TTC549 (cell line): ENCODE data around the gene AKT2.

Source experiments
- FAIRE-seq: peaks from 2 replicates; lab custom pipeline; 2012; peaks lifted over from hg19 to GRCh38; lab: Jason Lieb, UNC

The AKT2 gene

GRCh38 chr19:40217934-40218890 lies 66.9 kb downstream of the AKT2 start, which contains the start of gene TTC9B:
TTC9B (minus strand) TSS chr19:40218384; CDS start chr19:40218381, 3 bp downstream.
- no peak for FAIRE-seq

DNA sequence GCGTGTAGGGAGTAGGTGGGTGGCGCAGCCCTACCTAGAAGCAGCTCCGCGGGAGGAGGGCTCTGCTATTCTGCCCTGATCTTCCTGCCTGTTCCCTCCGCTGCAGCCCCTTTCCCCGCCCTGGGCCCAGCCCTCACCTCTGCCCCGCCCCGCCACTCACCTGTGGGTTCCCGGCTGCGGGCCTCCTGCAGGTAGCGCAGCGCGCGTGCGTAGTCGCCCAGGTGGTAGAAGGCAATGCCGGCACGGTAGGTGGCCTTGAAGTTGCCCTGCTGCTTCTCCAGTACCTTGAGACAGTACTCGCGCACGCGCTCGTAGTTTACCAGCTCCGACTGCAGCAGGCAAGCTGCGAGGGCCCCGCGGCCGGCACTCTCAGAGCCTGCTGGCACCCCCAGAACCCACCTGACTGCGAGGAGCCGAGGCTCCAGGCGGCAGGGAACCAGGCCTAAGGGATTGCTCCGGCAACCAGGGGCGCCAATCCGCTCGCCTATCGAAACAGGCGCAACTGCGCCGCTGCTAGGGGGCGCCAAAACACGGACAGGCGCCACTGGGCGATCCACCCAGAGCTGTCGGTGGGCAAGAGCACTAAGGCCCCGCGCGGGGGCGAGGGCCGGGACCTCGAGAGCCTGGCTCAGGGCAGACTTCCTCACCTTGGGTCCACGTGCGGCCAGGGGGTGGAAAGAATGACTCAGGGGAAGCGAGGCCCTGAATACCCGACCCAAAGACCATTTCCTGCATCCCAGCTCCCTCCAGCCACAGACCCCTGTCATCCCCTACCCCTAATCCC lies 67.9 kb downstream of the AKT2 start:
- FAIRE-seq, result no peak

DNA sequence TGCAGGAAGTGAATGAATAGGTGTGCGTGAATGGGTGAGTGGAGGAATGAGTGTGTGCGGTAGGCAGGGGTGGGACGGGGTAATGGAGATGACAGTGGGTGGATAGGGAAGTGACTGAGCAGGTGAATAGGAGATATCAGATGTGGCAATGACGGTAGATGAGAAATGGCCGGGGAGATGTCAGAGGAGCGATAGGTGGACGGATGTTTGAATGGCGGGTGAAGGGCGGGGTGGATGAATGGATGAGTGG lies 68.4 kb downstream of the AKT2 start:
- no peak for FAIRE-seq

- no peak for FAIRE-seq
These were observed 69.0 kb downstream of the AKT2 start for GRCh38 chr19:40216013-40216776.

DNA sequence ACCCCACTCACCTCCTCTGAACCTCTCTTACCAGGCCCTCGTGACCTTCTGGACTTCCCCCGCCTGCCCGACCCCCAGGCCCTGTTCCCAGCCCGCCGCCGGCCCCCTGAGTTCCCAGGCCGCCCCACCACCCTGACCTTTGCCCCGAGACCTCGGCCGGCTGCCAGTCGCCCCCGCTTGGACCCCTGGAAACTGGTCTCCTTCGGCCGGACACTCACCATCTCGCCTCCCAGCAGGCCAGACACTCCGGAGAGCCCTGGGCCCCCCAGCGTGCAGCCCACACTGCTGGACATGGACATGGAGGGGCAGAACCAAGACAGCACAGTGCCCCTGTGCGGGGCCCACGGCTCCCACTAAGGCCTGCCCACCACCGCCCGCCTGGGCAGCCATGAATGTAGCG lies 70.2 kb downstream of the AKT2 start:
- no peak for FAIRE-seq

DNA sequence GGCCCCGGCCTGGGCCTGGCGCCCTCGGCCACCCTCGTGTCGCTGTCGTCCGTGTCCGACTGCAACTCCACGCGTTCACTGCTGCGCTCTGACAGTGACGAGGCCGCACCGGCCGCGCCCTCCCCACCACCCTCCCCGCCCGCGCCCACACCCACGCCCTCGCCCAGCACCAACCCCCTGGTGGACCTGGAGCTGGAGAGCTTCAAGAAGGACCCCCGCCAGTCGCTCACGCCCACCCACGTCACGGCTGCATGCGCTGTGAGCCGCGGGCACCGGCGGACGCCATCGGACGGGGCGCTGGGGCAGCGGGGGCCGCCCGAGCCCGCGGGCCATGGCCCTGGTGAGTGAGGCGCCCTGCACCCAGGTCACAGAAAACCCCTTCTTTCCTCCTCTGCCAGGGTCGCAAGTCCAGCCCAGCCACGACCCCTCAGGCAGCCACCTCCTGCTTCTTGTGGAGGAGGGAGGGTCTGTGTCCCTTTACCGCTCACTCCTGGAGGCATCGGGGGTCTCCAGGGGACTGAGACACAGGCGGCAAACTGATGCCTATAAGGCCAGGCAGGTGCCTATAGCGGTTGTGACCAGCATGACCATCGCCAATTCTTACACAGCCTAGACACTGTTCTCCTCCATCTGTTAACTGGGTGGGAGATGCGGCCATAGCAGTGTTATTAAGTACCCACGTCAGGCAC lies 71.1 kb downstream of the AKT2 start:
- FAIRE-seq, result no peak

DNA sequence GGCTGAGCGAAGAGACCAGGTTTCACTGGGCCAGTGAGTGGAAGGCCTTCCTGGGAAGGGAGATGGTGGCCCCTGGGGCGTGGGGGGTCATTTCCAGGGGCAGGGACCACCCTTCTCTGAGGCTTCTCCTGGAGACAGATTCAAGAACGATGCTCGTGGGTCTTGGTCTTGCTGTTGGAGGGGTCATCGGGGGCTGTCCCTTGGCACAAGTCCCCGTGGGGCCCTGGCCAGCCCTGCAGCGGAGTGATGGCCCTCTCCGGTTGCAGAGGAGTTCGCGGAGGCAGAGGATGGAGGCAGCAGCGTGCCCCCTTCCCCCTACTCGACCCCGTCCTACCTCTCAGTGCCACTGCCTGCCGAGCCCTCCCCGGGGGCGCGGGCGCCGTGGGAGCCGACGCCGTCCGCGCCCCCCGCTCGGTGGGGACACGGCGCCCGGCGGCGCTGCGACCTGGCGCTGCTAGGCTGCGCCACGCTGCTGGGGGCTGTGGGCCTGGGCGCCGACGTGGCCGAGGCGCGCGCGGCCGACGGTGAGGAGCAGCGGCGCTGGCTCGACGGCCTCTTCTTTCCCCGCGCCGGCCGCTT lies 71.8 kb downstream of the AKT2 start:
- FAIRE-seq, result no peak

DNA sequence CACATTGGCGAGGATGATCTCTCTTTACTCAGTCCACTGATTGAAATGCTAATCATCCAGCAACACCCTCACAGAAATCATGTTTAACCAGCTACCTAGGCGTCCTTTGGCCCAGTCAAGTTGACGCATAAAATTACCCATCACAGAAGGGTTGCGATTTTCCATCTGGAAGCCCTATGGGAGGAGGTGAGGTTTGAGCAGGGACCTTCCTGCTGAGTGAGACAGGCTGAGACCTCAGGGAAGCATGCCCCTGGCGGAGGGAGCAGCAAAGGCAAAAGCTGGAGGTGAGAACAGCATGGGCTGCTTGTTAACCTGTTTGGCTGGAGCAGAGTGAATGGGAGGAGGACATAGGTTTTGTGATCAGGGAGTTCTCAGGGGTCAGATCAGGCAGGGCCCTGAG lies 74.3 kb downstream of the AKT2 start:
- FAIRE-seq, result no peak

DNA sequence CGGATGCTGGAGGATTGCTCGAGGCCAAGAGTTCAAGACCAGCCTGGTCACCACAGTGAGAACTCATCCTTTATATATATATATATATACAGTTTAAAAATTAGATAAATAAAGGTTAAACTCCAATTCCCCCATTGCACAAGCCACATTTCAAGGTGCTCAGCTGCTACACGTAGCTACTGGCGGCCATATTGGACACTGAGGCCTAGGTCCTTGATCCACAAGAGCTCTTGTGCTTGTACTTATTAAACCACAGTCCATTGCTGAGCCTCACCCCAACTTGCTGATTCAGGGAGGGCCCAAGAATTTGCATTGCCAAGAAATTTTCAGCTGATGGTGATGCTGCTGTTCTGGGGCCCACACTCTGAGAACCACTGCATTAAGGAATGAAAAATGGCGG lies 76.5 kb downstream of the AKT2 start:
- no peak for FAIRE-seq

DNA sequence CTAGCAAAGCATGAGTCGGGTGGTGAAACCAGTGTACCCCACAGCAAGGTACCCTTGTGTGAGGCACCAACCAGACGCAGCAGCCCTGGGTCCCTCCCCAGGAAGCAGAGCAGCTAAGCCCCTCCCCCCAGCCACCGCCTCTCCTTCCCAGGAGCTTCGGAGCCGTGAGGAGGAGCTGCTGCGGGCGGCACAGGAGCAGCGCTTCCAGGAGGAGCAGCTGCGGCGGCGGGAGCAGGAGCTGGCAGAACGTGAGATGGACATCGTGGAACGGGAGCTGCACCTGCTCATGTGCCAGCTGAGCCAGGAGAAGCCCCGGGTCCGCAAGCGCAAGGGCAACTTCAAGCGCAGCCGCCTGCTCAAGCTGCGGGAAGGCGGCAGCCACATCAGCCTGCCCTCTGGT lies 79.4 kb downstream of the AKT2 start:
- no peak for FAIRE-seq

DNA sequence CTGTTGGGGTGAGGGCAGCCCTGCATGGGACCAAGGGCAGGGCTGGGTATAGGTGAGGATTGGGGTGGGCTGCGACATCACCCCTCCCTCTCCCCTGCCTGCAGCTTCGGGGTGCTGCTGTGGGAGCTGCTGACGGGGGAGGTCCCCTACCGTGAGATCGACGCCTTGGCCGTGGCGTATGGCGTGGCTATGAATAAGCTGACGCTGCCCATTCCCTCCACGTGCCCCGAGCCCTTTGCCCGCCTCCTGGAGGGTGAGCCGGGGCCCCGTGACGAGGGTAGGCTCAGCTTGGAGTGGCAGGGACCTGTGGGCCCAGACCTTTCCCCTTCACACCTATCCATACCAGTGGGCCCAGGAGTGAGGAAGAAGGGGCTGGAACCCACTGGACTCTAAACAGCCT lies 80.8 kb downstream of the AKT2 start:
- FAIRE-seq, result no peak

- FAIRE-seq, result no peak
These were observed 84.6 kb downstream of the AKT2 start for GRCh38 chr19:40200341-40201099.

- no peak for FAIRE-seq
These were observed 86.7 kb downstream of the AKT2 start for GRCh38 chr19:40198272-40198990.

DNA sequence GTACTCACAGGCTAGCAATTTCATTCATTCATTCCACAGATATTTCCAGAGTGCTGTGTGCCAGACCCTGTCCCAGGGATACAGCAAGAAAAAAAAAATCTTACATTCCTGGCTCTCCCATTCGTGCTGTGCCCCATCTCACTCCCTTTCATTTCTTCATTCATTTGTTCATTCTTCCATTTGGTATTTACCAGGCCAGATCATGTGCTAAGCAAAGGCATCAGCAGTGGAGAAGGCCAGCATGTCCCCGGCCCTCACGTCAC lies 91.6 kb downstream of the AKT2 start:
- no peak for FAIRE-seq

- no peak for FAIRE-seq
These were observed 92.2 kb downstream of the AKT2 start for GRCh38 chr19:40192758-40193586.

DNA sequence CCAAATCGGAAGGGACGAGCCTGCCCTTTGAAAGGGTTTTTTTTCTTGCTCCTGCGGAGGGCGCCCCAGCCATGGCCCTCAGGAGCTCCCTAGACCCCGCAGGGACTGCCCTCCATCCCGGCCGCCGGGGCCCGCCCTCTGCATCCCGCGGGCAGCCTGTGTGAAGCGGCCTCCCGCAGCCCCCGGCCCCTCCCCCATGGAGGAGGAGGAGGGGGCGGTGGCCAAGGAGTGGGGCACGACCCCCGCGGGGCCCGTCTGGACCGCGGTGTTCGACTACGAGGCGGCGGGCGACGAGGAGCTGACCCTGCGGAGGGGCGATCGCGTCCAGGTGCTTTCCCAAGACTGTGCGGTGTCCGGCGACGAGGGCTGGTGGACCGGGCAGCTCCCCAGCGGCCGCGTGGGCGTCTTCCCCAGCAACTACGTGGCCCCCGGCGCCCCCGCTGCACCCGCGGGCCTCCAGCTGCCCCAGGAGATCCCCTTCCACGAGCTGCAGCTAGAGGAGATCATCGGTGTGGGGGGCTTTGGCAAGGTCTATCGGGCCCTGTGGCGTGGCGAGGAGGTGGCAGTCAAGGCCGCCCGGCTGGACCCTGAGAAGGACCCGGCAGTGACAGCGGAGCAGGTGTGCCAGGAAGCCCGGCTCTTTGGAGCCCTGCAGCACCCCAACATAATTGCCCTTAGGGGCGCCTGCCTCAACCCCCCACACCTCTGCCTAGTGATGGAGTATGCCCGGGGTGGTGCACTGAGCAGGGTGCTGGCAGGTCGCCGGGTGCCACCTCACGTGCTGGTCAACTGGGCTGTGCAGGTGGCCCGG lies 93.1 kb downstream of the AKT2 start:
- FAIRE-seq, result no peak

DNA sequence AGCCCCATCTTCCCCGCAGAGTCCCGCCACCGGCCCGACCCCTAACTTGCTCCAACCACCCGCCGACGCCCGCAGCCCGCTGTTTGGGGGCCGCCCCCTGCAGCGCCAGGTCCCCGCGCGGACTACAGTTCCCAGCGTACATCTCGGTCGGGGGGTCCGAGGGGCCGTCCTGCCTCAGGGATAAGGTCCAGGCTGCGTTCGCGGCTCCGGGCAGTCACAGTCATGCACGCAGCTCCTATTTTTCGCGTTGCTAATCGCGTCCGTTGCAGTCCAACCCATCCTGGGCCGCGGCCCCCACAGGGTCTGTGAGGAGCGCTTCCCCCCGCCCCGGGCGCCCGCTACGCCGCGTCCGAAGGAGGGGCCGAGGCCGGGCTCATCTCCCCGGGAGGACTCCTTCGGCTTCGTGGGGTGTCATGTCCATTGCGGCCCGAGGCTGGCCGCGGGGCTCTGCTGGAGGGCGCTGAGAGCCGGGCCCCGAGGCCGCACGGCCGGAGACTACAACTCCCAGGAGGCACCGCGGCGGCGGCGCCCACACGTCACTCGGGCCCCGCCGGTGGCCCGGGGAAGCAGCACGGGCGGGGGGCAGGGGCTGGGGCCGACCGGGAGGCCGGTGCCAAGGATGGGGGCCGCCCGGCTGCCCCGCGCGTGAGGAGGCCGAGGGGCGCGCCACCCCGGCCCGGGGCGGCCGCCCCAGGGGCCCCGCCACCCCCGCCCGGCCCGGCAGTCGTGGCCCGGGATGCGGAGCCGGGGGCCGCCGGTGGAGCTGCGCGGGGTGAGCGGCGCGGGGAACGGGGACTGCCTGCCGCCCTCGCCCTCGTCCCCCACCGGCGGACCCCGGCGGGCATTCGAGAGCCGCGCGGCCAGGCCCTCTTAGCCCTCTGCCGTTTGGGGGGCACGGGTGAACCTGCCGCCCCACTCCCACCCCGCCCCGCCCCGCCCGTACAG lies 94.0 kb downstream of the AKT2 start, which contains the start of gene MAP3K10:
MAP3K10 (plus strand) TSS at position 536 of the 945 bp plus-strand sequence. CDS start 606 bp downstream, outside the sequence.
- no peak for FAIRE-seq

- FAIRE-seq, result no peak
These were observed 100.9 kb downstream of the AKT2 start for GRCh38 chr19:40184273-40184672.
